ENCODE results near the gene ABCA10. TPM values are rescaled to one million over a fixed set of nuclear protein-coding genes. Genes with fewer than 3 reads are reported as not detected.

The ABCA10 gene
- total RNA-seq, 4 donors from 2014 or later: 2.7 to 15.1 (median 5.5) TPM

GRCh38 chr17:69220098-69220497 is 8.5 kb downstream of the ABCA10 start:
- Histone ChIP-seq H3K9me3 (no peaks in the 10 kb centered on the region), H3K27ac (no peak overlapping the region), H3K4me3 (no peak overlapping the region), H3K36me3 (peaks cover 0 to 38% of the 10 kb centered on the region in 2 donors), H3K4me1 (no peaks in the 10 kb centered on the region), H3K27me3 (no peaks in the 10 kb centered on the region)
- 71% methylated on average over 1 of the region's 1 CpG; no CpG with 5 or more reads in 1 of the 2 donors for WGBS, 2 donors (ENCODE audit: low coverage in 1 of 2)
- no peak for TF ChIP-seq CTCF (IDR thresholded peaks at IDR 0.05)
- TF ChIP-seq POLR2AphosphoS5 (IDR thresholded peaks at IDR 0.05): no peak
- TF ChIP-seq POLR2A (IDR thresholded peaks at IDR 0.05): no peak
- no peak for ATAC-seq

GRCh38 chr17:69218986-69219385 is 9.6 kb downstream of the ABCA10 start:
- TF ChIP-seq CTCF (IDR thresholded peaks at IDR 0.05) (no peak), POLR2A (IDR thresholded peaks at IDR 0.05) (no peak), EP300 (IDR thresholded peaks at IDR 0.05) (no peak), POLR2AphosphoS5 (IDR thresholded peaks at IDR 0.05) (no peak)
- Histone ChIP-seq H3K27ac (no peak overlapping the region), H3K9me3 (no peaks in the 10 kb centered on the region), H3K36me3 (peaks cover 0 to 38% of the 10 kb centered on the region in 2 donors), H3K4me3 (no peak overlapping the region), H3K4me1 (no peaks in the 10 kb centered on the region), H3K27me3 (no peaks in the 10 kb centered on the region)
- no peak for ATAC-seq
- WGBS, 2 donors (ENCODE audit: low coverage in 1 of 2): 78 to 81% methylated on average over 3 of the region's 3 CpGs

- peaks cover 0 to 18% of the 10 kb centered on the region in 2 donors for H3K36me3 ChIP-seq
- no peaks in the 10 kb centered on the region for H3K4me1 ChIP-seq
- H3K27me3 ChIP-seq: no peaks in the 10 kb centered on the region
- ATAC-seq: no peak
- 100% methylated on average over 2 of the region's 9 CpGs; no CpG with 5 or more reads in 1 of the 2 donors for WGBS, 2 donors (ENCODE audit: low coverage in 1 of 2)
- H3K9me3 ChIP-seq: no peaks in the 10 kb centered on the region
- no peak overlapping the region for H3K4me3 ChIP-seq
- no peak for TF ChIP-seq POLR2A (IDR thresholded peaks at IDR 0.05)
- H3K27ac ChIP-seq: no peak overlapping the region
These were observed 15.4 kb downstream of the ABCA10 start for GRCh38 chr17:69213059-69213813.

GRCh38 chr17:69208640-69209039 is 20.0 kb downstream of the ABCA10 start:
- WGBS, 2 donors (ENCODE audit: low coverage in 1 of 2): 60 to 97% methylated on average over 1 to 2 of the region's 2 CpGs
- Histone ChIP-seq H3K36me3 (peaks cover 0 to 11% of the 10 kb centered on the region in 2 donors), H3K4me3 (no peak overlapping the region)

GRCh38 chr17:69207151-69207550 is 21.5 kb downstream of the ABCA10 start:
- 72 to 81% methylated on average over 4 of the region's 4 CpGs for WGBS, 2 donors (ENCODE audit: low coverage in 1 of 2)
- no peak for ATAC-seq
- no peaks in the 10 kb centered on the region for H3K36me3 ChIP-seq
- no peaks in the 10 kb centered on the region for H3K9me3 ChIP-seq
- no peak for TF ChIP-seq CTCF (IDR thresholded peaks at IDR 0.05)
- TF ChIP-seq POLR2A (IDR thresholded peaks at IDR 0.05): no peak
- H3K27me3 ChIP-seq: no peaks in the 10 kb centered on the region
- no peak overlapping the region for H3K27ac ChIP-seq
- no peaks in the 10 kb centered on the region for H3K4me1 ChIP-seq
- H3K4me3 ChIP-seq: no peak overlapping the region

More at GRCh38 chr17:69208640-69209039, 20.0 kb downstream of the ABCA10 start:
- no peaks in the 10 kb centered on the region for H3K27me3 ChIP-seq
- no peak for ATAC-seq
- H3K4me1 ChIP-seq: no peaks in the 10 kb centered on the region
- no peak overlapping the region for H3K27ac ChIP-seq
- TF ChIP-seq EP300 (IDR thresholded peaks at IDR 0.05) (no peak), CTCF (IDR thresholded peaks at IDR 0.05) (no peak), POLR2AphosphoS5 (IDR thresholded peaks at IDR 0.05) (no peak), POLR2A (IDR thresholded peaks at IDR 0.05) (no peak)
- H3K9me3 ChIP-seq: no peaks in the 10 kb centered on the region
